Small intestine (tissue), 7 donors: ENCODE results near the gene CHD9. TPM values are rescaled to one million over a fixed set of nuclear protein-coding genes. Genes with fewer than 3 reads are reported as not detected.

Experiments
- DNase-seq, 2 donors: peaks; one replicate each; pipeline versions ENCODE4 v3.0.0 to v3.0.0-alpha.2; 2013
- FAIRE-seq: peaks from 2 replicates; lab custom pipeline; 2012; peaks lifted over from hg19 to GRCh38; lab: Jason Lieb, UNC
- H3K27ac ChIP-seq, 3 donors: one replicate each; pipeline ENCODE4 v1.5.1; 2013; ENCODE audit warnings: low read length in 2 of 3, mild to moderate bottlenecking in 2 of 3, control low read depth in 1 of 3, inconsistent platforms in 1 of 3, low read depth in 1 of 3, moderate library complexity in 1 of 3
- H3K27me3 ChIP-seq, 3 donors: one replicate each; pipeline ENCODE4 v1.6.1; 2013; ENCODE audit warnings: low read length in 3 of 3, inconsistent platforms in 1 of 3; ENCODE audit not compliant: control insufficient read depth in 3 of 3, insufficient read depth in 3 of 3
- H3K36me3 ChIP-seq, 3 donors: one replicate each; pipeline ENCODE4 v1.6.1; 2013; ENCODE audit warnings: low read length in 3 of 3, inconsistent platforms in 1 of 3, low read depth in 1 of 3, mild to moderate bottlenecking in 1 of 3, moderate library complexity in 1 of 3; ENCODE audit not compliant: control insufficient read depth in 3 of 3, insufficient read depth in 2 of 3
- H3K4me1 ChIP-seq, 3 donors: one replicate each; pipeline ENCODE4 v1.6.1; 2013; ENCODE audit warnings: low read length in 2 of 3, inconsistent platforms in 1 of 3, low read depth in 1 of 3, mild to moderate bottlenecking in 1 of 3, moderate library complexity in 1 of 3; ENCODE audit not compliant: control insufficient read depth in 3 of 3, insufficient read depth in 2 of 3
- H3K4me3 ChIP-seq, 3 donors: one replicate each; pipeline ENCODE4 v1.5.1; 2013; ENCODE audit warnings: low read length in 3 of 3, control low read depth in 1 of 3, inconsistent platforms in 1 of 3, low read depth in 1 of 3, mild to moderate bottlenecking in 1 of 3, moderate library complexity in 1 of 3
- H3K9me3 ChIP-seq, 2 donors: one replicate each; pipeline ENCODE4 v1.6.1; 2013; ENCODE audit warnings: low read depth in 1 of 2, low read length in 1 of 2; ENCODE audit not compliant: control insufficient read depth in 2 of 2, insufficient read depth in 1 of 2
- WGBS, 3 donors: extraction: QIAGEN DNeasy Blood & Tissue Kit; methylation state at CpG; one replicate each; pipeline ENCODE4 v1.1.7; 2013; 5-methylcytosine and 5-hydroxymethylcytosine counted together
- polyA plus RNA-seq, 4 donors: library from polyadenylated mRNA; stranded (reverse) in 3 of 4; unstranded in 1 of 4; fragments of 200-250 nt in 3 of 4; fragments of 120-200 nt in 1 of 4; gene quantifications; one replicate each; pipeline versions ENCODE4 v1.2.1 to v1.2.3, GENCODE V29; 2013
- donor health status: healthy with polysubstance abuse.
- donor health status: control.
- donor health status: control.
- donor health status: Bipolar disorder and iron deficiency.
- donor health status: healthy.

Gene CHD9
- polyA plus RNA-seq, 4 donors: 7.6 to 33.5 (median 11.2) TPM

DNA sequence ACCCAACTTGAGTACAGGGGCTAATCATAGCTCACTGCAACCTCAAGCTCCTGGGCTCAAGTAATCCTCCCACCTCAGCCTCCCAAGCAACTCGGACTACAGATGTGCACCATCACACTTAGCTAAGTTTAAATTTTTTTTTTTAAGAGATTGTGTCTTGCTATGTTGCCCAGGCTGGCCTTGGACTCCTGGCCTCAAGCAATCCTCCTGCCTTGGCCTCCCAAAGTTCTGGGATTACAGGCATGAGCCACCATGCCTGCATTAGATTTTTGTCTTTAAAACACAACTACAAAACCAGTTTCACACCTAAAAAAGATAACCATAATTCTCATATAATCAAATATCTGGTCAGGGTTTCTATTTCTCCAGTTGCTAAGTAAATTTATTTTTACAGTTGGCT lies 147.1 kb downstream of the CHD9 start:
- Histone ChIP-seq H3K4me3 (no peak overlapping the region), H3K9me3 (no peaks in the 10 kb centered on the region), H3K4me1 (no peaks in the 10 kb centered on the region), H3K36me3 (peaks cover 0 to 4% (median 3%) of the 10 kb centered on the region in 3 donors), H3K27me3 (no peaks in the 10 kb centered on the region), H3K27ac (no peak overlapping the region)
- FAIRE-seq: no peak
- no peak for DNase-seq
- WGBS, 3 donors: 74 to 97% (median 89%) methylated on average over 1 of the region's 1 CpG

DNA sequence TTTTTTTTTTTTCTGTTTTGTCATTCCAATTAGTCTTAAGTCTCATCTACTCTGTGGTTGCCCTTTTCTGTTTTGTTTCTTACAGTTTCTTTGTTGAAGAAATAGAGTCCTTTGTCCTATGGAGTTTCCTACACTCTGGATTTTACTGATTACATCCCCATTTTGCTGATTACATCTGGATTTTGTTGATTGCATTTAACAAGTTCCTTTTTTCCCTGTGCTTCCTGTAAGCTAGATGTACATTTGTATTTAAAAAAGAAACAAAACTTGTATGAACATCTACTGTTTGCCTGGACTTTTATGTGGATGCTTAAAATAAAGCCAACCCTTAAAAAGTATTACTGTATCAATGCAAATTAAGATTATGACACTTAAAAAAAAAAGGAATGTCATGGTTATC lies 147.6 kb downstream of the CHD9 start:
- H3K4me1 ChIP-seq: no peaks in the 10 kb centered on the region
- no peaks in the 10 kb centered on the region for H3K9me3 ChIP-seq
- FAIRE-seq (no peak), DNase-seq (no peak)
- no peak overlapping the region for H3K4me3 ChIP-seq
- H3K27me3 ChIP-seq: no peaks in the 10 kb centered on the region
- no peak overlapping the region for H3K27ac ChIP-seq
- peaks cover 0 to 4% (median 3%) of the 10 kb centered on the region in 3 donors for H3K36me3 ChIP-seq

DNA sequence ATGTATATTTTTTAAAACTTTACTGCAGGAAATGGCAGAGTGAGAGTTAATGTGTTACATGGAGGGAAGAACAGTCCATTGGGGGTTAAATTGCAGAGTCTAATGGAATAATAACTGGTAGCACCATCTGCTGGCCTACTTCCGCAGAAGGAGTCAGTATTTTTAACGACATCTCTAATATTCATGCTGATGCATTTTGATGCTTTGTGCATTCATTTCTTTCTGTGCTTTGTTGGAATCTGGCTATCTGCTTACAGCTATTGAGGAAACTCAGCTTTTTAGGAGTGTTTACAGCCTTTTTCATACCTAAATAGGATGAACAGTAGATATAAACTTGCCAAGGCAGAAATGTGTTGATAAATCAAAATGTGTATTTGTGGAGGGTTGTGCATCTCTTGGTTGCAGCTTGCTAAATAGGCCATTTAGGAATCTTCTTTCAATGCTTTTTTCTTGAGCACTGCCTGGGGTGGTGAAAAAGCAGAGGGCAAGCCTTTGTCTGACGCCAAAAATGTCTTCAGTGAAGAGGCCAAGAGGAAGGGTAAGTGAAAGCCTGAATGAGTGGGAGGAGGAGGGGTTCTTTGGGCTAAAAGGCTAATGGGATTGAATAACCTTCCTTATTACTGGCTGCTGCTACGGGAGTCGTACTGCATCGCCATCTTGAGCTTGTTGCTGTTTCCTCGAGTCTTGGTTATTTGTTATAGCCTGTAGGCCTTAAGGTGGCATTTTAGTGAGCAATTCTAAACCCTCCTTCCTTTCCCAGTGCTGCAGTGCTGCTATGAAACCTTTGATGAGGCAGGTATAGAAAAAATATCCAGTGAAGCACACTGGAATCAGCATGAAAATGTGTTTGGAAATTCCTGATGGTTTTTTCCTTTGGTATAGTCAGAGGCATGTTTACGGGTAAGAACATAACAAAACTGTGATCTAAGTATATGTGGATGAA lies 153.3 kb downstream of the CHD9 start:
- Histone ChIP-seq H3K27me3 (no peaks in the 10 kb centered on the region), H3K9me3 (no peaks in the 10 kb centered on the region), H3K4me1 (peaks cover 0 to 2% (median 0%) of the 10 kb centered on the region in 3 donors), H3K27ac (peak overlapping the region; percentile 81 to 98 (median 94)), H3K36me3 (no peaks in the 10 kb centered on the region), H3K4me3 (peak overlapping the region in 2 of 3 donors; percentile 30 to 68)
- FAIRE-seq (no peak), DNase-seq (peak; percentile 76 to 90)
- 4 to 13% (median 12%) methylated on average over 8 of the region's 8 CpGs for WGBS, 3 donors

DNA sequence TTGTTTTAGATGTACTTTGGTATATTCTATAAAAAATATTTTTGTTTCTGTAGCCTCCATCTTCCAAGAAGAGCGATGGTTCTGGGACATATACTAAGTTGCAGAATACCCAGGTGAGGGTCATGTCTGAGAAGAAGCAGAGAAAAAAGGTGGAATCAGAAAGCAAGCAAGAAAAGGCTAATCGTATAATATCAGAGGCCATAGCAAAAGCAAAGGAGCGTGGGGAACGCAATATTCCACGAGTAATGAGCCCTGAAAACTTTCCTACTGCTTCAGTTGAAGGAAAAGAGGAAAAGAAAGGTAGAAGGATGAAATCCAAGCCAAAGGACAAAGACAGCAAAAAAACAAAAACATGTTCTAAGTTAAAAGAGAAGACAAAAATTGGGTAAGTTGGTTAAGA lies 154.6 kb downstream of the CHD9 start:
- WGBS, 3 donors: 16 to 28% (median 18%) methylated on average over 5 of the region's 5 CpGs
- DNase-seq: peak; percentile 6 to 19
- Histone ChIP-seq H3K27me3 (no peaks in the 10 kb centered on the region), H3K4me1 (peaks cover 0 to 2% (median 0%) of the 10 kb centered on the region in 3 donors), H3K4me3 (peak overlapping the region in 2 of 3 donors; percentile 36 to 39), H3K36me3 (no peaks in the 10 kb centered on the region), H3K9me3 (no peaks in the 10 kb centered on the region), H3K27ac (peak overlapping the region in 2 of 3 donors; percentile 55 to 98)
- FAIRE-seq: no peak

DNA sequence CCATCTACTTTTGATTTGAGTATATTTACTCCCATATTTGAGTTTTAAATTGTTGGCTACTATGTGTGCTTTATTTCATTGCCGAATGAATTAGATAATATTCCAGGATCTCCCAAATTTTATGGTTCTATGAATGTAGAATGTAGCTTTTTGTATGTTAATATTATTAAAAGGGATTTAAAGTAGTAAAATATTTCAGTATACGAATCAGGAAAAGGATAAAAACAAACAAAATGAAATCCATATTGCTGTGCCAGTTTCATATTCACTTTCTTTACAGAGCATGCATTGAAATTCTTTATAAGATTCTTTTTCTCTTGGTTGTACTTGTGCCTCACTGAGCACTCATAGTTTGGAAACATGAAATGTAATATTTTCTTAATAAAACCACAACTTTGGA lies 155.1 kb downstream of the CHD9 start:
- Histone ChIP-seq H3K27me3 (no peaks in the 10 kb centered on the region), H3K4me3 (peak overlapping the region in 1 of 3 donors; percentile 36), H3K9me3 (no peaks in the 10 kb centered on the region), H3K27ac (peak overlapping the region in 1 of 3 donors; percentile 98), H3K4me1 (peaks cover 0 to 2% (median 0%) of the 10 kb centered on the region in 3 donors), H3K36me3 (no peaks in the 10 kb centered on the region)
- FAIRE-seq (no peak), DNase-seq (peak; percentile 7 to 26)
- WGBS, 3 donors: 9 to 19% (median 17%) methylated on average over 2 of the region's 2 CpGs

DNA sequence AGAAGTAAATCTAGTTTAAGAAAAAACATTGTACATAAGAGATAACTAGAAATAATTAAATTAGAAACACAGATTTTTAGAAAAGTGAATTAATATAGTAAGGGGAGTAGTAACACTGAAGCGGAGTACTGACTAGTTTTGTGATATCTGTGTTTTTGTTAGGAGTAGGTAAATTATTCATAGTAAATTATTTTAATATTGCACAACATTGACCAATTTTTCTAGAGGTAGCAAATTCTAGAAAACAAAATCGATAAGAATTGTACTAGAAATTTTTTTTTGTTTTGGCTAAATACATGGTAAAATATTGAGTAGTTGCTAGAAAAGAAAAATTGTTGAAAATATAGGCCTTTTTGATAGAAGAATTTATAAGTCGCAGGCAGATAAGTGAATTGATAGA lies 156.5 kb downstream of the CHD9 start:
- no peaks in the 10 kb centered on the region for H3K9me3 ChIP-seq
- no peak overlapping the region for H3K27ac ChIP-seq
- H3K4me3 ChIP-seq: no peak overlapping the region
- H3K4me1 ChIP-seq: peaks cover 0 to 2% (median 0%) of the 10 kb centered on the region in 3 donors
- FAIRE-seq (no peak), DNase-seq (no peak)
- no peaks in the 10 kb centered on the region for H3K36me3 ChIP-seq
- H3K27me3 ChIP-seq: no peaks in the 10 kb centered on the region
- 71 to 78% (median 77%) methylated on average over 3 of the region's 3 CpGs for WGBS, 3 donors

DNA sequence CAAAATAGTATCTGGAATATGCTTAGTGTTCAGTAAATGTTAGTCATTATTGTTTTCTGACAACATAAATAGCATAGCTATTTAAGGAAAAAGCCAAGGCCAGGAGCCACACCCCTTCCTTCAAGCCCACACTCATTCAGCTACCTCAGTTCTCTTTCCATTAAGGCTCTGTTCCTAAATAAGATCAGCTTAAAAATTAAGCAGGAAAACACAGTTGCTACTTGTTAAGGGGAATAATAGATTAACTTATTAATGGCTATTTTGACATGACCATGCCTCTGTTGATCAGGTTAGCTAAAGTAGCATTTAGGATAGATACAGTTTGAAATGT lies 158.1 kb downstream of the CHD9 start:
- H3K4me1 ChIP-seq: peaks cover 0 to 2% (median 0%) of the 10 kb centered on the region in 3 donors
- no peaks in the 10 kb centered on the region for H3K9me3 ChIP-seq
- DNase-seq: no peak
- H3K36me3 ChIP-seq: peaks cover 0 to 3% (median 0%) of the 10 kb centered on the region in 3 donors
- no peaks in the 10 kb centered on the region for H3K27me3 ChIP-seq
- FAIRE-seq: no peak
- no peak overlapping the region for H3K27ac ChIP-seq
- H3K4me3 ChIP-seq: no peak overlapping the region

DNA sequence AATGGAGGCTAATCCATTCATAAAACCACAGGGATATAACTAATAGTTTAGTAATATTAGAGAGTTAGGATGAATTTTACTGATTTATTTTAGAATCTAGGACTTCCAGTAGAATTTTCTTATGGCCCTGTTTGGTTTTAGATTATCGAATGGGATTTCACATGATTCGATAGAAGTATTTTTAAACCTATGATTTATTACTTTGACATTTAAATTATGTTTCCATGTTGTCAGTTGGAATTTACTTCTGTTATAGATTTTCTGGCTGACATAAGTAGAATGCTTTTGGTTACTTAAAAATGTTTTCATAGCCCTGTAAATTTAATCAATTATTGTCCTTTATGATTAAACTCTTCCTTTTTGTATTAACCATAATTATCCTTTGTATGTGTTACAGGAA lies 158.8 kb downstream of the CHD9 start:
- WGBS, 3 donors: 73 to 87% (median 85%) methylated on average over 2 of the region's 2 CpGs
- peaks cover 0 to 2% (median 0%) of the 10 kb centered on the region in 3 donors for H3K4me1 ChIP-seq
- H3K9me3 ChIP-seq: no peaks in the 10 kb centered on the region
- H3K27ac ChIP-seq: no peak overlapping the region
- no peaks in the 10 kb centered on the region for H3K27me3 ChIP-seq
- no peak for FAIRE-seq
- H3K4me3 ChIP-seq: no peak overlapping the region
- H3K36me3 ChIP-seq: peaks cover 0 to 3% (median 0%) of the 10 kb centered on the region in 3 donors
- DNase-seq: no peak
